HL-60 (cell line): ENCODE results near the gene TP73.

Experiments
- DNase-seq, 2 experiments: peaks; one replicate each; pipeline ENCODE4 v3.0.0-alpha.2; 2010 to 2020; ENCODE audit warnings: low read depth in 1 of 2, low spot score in 1 of 2
- H3K27ac ChIP-seq: fragments of 250-450 bp; sonication (Bioruptor Pico); replicated peaks from 2 replicates; pipeline ENCODE4 v1.5.1; 2020; ENCODE audit warnings: mild to moderate bottlenecking, moderate library complexity
- H3K27me3 ChIP-seq: fragments of 250-450 bp; sonication (Bioruptor Pico); 2 replicates; pipeline ENCODE4 v1.5.1; 2021; ENCODE audit warnings: mild to moderate bottlenecking, moderate library complexity; ENCODE audit not compliant: insufficient read depth, poor library complexity, severe bottlenecking
- H3K4me3 ChIP-seq: replicated peaks from 2 replicates; pipeline ENCODE4 v1.5.1; 2011; ENCODE audit warnings: mild to moderate bottlenecking, control low read depth, low read length; ENCODE audit not compliant: insufficient read depth
- CTCF ChIP-seq: IDR thresholded peaks from one replicate; pipeline ENCODE4 v1.5.1; 2011; ENCODE audit warnings: low read length, control low read depth, inconsistent platforms; ENCODE audit not compliant: insufficient read depth
- GABPA ChIP-seq: IDR thresholded peaks from 2 replicates; pipeline ENCODE4 v1.6.1; 2012; ENCODE audit warnings: low read depth
- POLR2AphosphoS5 ChIP-seq: IDR thresholded peaks from 2 replicates; pipeline ENCODE4 v1.6.1; 2012; ENCODE audit warnings: low read depth
- REST ChIP-seq: IDR thresholded peaks from 2 replicates; pipeline ENCODE4 v1.6.1; 2012; ENCODE audit warnings: low read depth; ENCODE audit not compliant: insufficient replicate concordance
- SPI1 ChIP-seq: IDR thresholded peaks from 2 replicates; pipeline ENCODE4 v1.6.1; 2012; ENCODE audit warnings: low read depth, mild to moderate bottlenecking, borderline replicate concordance

Gene TP73

GRCh38 chr1:3660704-3661103 lies 8.4 kb downstream of the TP73 start:
- TF ChIP-seq CTCF (no peak), POLR2AphosphoS5 (no peak), SPI1 (no peak), GABPA (no peak), REST (no peak)

GRCh38 chr1:3661631-3662030 lies 9.3 kb downstream of the TP73 start:
- no peak for DNase-seq
- TF ChIP-seq REST (no peak), SPI1 (no peak), POLR2AphosphoS5 (no peak), CTCF (no peak), GABPA (no peak)
- Histone ChIP-seq H3K4me3 (no peak overlapping the region), H3K27ac (no peak overlapping the region), H3K27me3 (peaks cover 4% of the 10 kb centered on the region)

More at GRCh38 chr1:3660704-3661103, 8.4 kb downstream of the TP73 start:
- Histone ChIP-seq H3K4me3 (no peak overlapping the region), H3K27me3 (peaks cover 12% of the 10 kb centered on the region), H3K27ac (no peak overlapping the region)
- no peak for DNase-seq

- no peak for DNase-seq
- TF ChIP-seq REST, result no peak
- no peak for TF ChIP-seq POLR2AphosphoS5
- TF ChIP-seq CTCF, result no peak
- no peak for TF ChIP-seq GABPA
- no peak for TF ChIP-seq SPI1
- Histone ChIP-seq H3K27ac (no peak overlapping the region), H3K27me3 (peaks cover 2% of the 10 kb centered on the region), H3K4me3 (no peak overlapping the region)
These were observed 9.9 kb downstream of the TP73 start for GRCh38 chr1:3662080-3662671.
